NCI-H2227 (cell line): Measurements from ENCODE around the gene HOXD1.

Experiments used
- DNase-seq: peaks from one replicate; lab custom pipeline; 2025; ENCODE audit not compliant: unreplicated experiment; lab: John Stamatoyannopoulos, UW

HOXD1 gene

DNA sequence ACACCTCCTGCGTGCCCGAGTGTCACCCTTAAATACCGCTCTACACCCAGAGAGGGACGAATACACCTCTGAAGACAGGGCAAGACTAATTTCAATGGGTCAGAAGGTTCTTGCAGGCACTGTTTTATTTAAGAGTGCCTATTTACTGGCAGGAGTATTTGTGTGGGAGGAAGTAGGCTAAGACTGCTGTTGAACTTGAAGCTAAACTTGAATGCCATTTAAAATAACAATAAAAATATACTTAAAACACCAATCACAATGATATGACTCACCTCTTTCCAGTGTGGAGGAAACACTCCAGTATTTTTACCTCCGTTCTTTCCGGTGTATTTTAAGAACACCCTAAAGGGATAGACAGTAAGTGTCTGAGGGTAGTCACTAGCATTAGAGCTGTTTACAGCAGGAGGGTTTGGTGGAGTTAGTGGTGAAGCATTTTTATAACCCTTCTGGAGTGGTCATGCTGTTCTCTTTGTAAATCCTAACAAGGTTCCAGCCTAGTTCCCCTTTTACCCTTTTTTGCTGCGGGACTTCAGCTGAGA lies 9.6 kb upstream of the HOXD1 start:
- DNase-seq, result no peak

GRCh38 chr2:176181551-176181950 lies 6.9 kb upstream of the HOXD1 start:
- DNase-seq, result no peak

GRCh38 chr2:176182671-176183070 lies 5.8 kb upstream of the HOXD1 start:
- DNase-seq, result no peak

DNA sequence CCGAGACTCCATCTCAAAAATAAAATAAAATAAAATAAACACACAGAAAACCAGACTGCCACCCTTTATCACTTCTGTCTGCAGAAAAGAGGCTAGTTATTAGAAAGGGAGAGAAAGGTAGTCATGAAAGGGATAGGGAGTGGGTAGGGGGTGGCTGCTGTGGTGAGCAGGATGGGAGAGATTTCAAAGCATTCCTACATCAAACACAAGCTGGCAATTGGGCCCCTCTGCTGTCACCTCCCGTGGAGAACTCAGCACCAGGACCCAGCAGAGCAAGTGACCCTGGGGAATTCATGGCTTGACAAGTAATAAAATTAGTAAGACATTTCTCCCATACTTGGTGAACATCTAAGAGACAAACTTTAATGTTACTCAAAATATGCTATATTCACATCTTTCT lies 3.7 kb upstream of the HOXD1 start:
- DNase-seq, result no peak

- no peak for DNase-seq
These were observed 2.4 kb upstream of the HOXD1 start for GRCh38 chr2:176186024-176186423.

- no peak for DNase-seq
These were observed 1.1 kb upstream of the HOXD1 start for GRCh38 chr2:176187200-176187898.

DNA sequence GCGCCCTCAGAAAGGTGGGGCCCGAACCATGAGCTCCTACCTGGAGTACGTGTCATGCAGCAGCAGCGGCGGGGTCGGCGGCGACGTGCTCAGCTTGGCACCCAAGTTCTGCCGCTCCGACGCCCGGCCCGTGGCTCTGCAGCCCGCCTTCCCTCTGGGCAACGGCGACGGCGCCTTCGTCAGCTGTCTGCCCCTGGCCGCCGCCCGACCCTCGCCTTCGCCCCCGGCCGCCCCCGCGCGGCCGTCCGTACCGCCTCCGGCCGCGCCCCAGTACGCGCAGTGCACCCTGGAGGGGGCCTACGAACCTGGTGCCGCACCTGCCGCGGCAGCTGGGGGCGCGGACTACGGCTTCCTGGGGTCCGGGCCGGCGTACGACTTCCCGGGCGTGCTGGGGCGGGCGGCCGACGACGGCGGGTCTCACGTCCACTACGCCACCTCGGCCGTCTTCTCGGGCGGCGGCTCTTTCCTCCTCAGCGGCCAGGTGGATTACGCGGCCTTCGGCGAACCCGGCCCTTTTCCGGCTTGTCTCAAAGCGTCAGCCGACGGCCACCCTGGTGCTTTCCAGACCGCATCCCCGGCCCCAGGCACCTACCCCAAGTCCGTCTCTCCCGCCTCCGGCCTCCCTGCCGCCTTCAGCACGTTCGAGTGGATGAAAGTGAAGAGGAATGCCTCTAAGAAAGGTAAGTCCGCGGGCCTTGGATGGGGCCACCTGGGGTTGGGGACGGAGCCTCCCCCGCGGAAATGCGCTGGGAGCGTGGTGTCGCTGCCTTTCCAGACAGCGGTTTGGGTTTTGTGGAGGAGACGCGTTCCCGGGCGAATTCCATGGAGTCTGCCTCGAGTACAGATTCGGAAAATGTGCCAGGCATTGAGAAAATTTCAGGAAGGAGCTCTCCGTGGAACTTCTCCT lies 559 bp downstream of the HOXD1 start:
- no peak for DNase-seq

DNA sequence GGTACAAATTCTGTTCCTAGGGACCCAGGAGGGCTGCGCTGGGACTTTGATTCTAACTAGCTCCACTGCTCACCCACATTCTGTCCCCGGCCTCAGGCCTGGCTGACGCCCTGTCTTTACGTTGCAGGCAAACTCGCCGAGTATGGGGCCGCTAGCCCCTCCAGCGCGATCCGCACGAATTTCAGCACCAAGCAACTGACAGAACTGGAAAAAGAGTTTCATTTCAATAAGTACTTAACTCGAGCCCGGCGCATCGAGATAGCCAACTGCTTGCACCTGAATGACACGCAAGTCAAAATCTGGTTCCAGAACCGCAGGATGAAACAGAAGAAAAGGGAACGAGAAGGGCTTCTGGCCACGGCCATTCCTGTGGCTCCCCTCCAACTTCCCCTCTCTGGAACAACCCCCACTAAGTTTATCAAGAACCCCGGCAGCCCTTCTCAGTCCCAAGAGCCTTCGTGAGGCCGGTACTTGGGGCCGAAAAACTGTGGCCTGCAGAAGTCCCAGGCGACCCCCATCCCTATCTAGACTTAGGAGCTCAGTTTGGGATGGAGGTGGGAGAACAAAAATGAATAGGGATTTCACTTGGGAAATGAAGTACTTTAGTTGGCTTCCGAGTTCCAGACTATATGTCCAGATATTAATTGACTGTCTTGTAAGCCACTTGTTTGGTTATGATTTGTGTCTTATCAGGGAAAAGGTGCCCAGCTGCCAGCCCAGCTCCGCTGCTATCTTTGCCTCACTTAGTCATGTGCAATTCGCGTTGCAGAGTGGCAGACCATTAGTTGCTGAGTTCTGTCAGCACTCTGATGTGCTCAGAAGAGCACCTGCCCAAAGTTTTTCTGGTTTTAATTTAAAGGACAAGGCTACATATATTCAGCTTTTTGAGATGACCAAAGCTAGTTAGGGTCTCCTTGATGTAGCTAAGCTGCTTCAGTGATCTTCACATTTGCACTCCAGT lies 1.5 kb downstream of the HOXD1 start:
- DNase-seq, result no peak

GRCh38 chr2:176192351-176192750 lies 3.9 kb downstream of the HOXD1 start:
- DNase-seq, result no peak

DNA sequence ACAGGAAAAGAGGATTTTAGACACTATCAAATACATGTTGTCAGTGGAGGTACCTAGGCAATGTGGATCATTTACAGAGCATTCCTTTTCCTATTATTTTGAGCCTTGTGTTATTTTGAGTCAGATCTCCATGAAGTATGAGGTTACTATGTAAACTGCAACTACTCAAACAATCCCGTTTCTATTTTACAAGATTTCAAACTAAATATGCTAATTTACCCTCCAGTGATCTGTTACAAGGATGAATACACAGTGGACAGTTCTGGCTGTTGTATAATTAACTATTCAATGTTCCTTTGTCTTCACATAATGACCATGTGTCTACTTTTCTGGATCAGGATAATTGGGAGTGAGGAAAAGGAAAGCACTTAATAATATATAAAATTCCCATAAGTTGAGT lies 4.6 kb downstream of the HOXD1 start:
- no peak for DNase-seq

GRCh38 chr2:176199902-176200301 lies 11.4 kb downstream of the HOXD1 start:
- no peak for DNase-seq

- no peak for DNase-seq
These were observed 12.5 kb downstream of the HOXD1 start for GRCh38 chr2:176200971-176201370.

GRCh38 chr2:176202491-176202890 lies 14.0 kb downstream of the HOXD1 start:
- no peak for DNase-seq

GRCh38 chr2:176205126-176205525 lies 16.7 kb downstream of the HOXD1 start:
- no peak for DNase-seq

DNA sequence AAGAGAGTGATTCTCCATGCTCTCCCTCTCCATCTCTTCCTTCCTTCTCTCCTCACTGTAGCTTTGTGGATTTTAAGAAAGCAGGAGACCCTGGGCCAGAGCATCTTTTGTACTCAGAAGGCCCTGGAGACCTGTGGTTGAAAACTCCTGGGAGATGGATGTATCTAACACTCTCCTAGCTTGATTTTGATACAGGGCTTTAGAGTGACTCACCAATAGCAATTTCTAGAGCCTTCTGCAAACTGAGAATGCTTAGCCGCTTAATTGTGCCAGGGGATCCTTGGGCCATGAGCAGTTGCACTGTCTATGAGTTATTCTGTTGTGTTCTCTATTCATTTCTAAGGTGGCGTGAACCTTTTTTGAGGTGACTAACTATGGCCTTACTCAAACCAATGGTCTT lies 17.7 kb downstream of the HOXD1 start:
- DNase-seq, result no peak

DNA sequence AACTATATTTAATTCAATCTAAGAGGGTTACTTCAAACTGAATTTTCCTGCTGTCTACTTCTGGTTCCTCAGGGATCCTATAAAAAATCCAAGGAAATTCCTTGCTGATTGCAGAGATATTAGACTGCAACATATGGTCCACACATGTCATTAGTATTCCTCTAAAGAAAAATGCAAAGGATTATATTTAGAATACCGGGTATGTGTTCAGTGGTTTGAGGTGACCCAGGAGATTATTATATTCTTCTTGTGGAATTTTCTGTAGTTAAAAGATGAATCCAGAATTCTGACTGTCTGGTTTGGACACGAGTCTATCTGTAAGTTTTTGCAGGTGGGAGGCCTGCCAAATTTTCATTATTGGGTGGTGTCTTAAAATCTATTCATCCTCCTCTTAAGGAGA lies 18.2 kb downstream of the HOXD1 start:
- no peak for DNase-seq

DNA sequence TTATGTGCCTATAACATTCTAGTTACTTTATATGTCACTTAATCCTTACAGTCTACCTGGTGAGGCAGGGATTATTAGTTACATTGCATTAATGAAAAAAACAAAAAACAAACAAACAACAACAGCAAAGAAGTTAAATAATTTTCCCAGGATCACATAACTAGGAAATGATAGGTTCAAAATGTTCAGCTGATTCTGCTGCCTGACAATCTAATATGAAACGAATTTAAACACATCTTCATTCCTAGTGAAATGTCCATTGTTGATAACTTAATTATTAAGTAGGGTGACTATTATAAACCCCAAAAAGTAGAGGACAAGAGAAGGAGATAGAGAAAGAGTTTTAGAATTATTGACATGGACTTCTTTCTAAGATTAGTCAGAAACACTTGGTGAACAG lies 22.6 kb downstream of the HOXD1 start:
- DNase-seq, result no peak

DNA sequence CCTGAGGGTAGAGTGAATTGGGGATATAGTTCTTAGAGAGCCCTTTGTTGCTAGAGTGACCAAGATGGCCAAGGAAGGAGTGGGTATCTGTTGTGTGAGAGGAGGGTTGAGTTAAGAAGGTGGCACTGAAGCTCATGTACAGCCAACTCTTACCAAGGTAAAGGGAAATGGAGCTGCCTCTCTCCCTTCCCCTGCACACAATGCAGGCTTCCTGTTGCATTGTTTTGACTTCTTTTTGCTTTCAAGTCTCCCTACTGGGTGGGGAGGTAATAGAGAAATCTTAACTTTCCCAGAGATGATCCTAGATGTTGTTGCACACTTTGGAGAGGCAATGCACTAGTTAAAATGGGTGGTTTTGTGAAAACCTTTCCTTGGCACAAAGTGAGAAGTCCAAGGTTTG lies 23.8 kb downstream of the HOXD1 start:
- no peak for DNase-seq

DNA sequence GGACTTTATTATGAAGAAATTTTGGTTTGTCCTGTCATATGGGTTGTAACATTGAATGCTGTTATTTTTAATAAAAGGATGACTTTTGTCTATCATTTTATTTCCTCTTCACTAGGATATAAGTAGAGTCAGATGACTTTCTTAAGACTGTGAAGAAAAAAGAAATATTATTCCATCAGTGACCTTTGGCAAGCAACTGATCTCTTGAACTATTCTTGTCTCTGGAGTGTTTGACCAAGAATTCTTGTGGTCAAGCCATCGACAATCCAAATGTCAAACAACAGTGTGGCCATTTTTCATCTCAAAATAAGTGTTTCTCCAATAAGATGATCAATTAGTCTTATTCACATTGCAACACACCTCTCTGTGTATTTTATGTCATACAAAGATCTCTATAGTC lies 24.9 kb downstream of the HOXD1 start:
- DNase-seq, result no peak

DNA sequence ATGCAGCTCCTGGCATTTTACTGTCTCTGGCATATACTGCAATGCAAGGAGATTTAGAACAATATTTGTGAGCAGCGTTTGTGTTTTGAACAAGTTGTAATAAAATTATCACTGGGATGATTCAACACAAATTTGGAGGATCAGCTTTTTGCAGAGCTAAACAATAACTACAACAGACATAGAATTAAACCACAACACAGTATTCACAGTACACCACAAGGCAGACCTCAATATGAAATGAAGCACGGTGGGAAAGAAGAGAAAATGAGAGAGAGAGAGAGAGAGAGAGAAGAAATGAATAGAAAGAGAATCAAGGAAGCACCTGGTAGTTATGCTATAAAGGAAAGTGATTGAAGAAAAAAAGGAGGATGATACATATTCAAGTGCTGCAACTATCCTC lies 39.4 kb downstream of the HOXD1 start:
- DNase-seq, result no peak

GRCh38 chr2:176234156-176234555 lies 45.7 kb downstream of the HOXD1 start:
- no peak for DNase-seq
